ENCODE data around the gene GULP1. TPM values are rescaled to one million over a fixed set of nuclear protein-coding genes. Genes with fewer than 3 reads are reported as not detected.

Gene GULP1
- total and polyA plus RNA-seq, 2 of the 13 experiments (the other 11 are each of a cell fraction or from before 2014, with no cell fraction given): 0.15 TPM; not detected in 1

DNA sequence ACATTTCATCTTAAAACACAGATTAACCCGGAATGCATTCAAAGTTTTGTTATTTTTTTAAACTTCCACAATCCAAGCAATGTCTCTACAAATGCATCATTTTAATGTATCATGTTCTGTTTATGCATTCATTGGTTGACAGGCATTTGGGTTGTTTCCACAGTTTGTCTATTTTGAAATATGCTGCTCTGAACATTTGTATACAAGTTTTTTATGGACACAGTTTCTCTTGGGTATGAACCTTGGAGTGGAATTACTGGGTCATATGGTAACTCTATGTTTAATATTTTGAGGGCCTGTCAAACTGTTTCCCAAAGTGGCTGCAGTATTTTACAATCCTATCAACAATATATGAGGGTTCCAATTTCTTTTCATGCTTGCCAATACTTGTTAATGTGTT, 57.3 kb downstream of the GULP1 start (continued):
- no peak for TF ChIP-seq KDM4B (CRISPR knock-in tag; IDR thresholded peaks at IDR 0.05)
- no peak for TF ChIP-seq ZNF329 (CRISPR knock-in tag; IDR thresholded peaks at IDR 0.05; ENCODE audit: low read depth)
- no peak for TF ChIP-seq ZNF256 (CRISPR knock-in tag; conservative IDR thresholded peaks at IDR 0.05)
- TF ChIP-seq, protein P1, sequence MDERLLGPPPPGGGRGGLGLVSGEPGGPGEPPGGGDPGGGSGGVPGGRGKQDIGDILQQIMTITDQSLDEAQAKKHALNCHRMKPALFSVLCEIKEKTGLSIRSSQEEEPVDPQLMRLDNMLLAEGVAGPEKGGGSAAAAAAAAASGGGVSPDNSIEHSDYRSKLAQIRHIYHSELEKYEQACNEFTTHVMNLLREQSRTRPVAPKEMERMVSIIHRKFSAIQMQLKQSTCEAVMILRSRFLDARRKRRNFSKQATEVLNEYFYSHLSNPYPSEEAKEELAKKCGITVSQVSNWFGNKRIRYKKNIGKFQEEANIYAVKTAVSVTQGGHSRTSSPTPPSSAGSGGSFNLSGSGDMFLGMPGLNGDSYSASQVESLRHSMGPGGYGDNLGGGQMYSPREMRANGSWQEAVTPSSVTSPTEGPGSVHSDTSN (CRISPR knock-in tag; IDR thresholded peaks at IDR 0.05): no peak
- no peak for TF ChIP-seq HNF4A (CRISPR knock-in tag; IDR thresholded peaks at IDR 0.05)
- TF ChIP-seq, protein P2, sequence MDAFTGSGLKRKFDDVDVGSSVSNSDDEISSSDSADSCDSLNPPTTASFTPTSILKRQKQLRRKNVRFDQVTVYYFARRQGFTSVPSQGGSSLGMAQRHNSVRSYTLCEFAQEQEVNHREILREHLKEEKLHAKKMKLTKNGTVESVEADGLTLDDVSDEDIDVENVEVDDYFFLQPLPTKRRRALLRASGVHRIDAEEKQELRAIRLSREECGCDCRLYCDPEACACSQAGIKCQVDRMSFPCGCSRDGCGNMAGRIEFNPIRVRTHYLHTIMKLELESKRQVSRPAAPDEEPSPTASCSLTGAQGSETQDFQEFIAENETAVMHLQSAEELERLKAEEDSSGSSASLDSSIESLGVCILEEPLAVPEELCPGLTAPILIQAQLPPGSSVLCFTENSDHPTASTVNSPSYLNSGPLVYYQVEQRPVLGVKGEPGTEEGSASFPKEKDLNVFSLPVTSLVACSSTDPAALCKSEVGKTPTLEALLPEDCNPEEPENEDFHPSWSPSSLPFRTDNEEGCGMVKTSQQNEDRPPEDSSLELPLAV (CRISPR knock-in tag; conservative IDR thresholded peaks at IDR 0.05; ENCODE audit: low read depth): no peak
- no peak for TF ChIP-seq FOXJ3 (CRISPR knock-in tag; IDR thresholded peaks at IDR 0.05; ENCODE audit: borderline replicate concordance)
- TF ChIP-seq PPARG (CRISPR knock-in tag; conservative IDR thresholded peaks at IDR 0.05): no peak

DNA sequence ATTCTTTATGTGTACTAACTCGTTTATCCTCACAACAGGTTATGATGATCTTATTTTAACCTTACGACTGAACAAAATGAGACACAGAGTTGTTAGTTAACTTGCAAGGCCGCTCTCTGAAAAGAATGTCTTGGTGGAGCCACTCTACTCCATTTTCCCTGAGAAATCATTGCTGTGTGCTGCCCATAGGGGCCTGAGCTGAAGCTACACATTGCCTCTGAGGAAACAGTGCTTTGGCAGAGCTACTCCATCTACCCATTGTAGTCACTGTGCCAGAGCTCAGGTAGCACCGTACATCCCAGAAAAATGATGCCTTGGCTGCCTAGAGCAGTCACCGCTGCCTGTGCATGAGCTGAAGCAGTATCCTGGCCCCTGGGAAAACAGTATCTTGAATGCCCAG, 61.6 kb downstream of the GULP1 start:
- no TSS peak for BruUV-seq (replicated peaks)
- 12% methylated on average over 5 of the region's 5 CpGs for WGBS (ENCODE audit: low lambda C conversion rate)
- no peak for TF ChIP-seq NAIF1 (CRISPR knock-in tag; IDR thresholded peaks at IDR 0.05; ENCODE audit: borderline replicate concordance)
- no peak for TF ChIP-seq GABPB1 (CRISPR knock-in tag; IDR thresholded peaks at IDR 0.05)
- TF ChIP-seq, protein P3, sequence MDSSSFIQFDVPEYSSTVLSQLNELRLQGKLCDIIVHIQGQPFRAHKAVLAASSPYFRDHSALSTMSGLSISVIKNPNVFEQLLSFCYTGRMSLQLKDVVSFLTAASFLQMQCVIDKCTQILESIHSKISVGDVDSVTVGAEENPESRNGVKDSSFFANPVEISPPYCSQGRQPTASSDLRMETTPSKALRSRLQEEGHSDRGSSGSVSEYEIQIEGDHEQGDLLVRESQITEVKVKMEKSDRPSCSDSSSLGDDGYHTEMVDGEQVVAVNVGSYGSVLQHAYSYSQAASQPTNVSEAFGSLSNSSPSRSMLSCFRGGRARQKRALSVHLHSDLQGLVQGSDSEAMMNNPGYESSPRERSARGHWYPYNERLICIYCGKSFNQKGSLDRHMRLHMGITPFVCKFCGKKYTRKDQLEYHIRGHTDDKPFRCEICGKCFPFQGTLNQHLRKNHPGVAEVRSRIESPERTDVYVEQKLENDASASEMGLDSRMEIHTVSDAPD (CRISPR knock-in tag; IDR thresholded peaks at IDR 0.05): no peak
- TF ChIP-seq PPARG (CRISPR knock-in tag; conservative IDR thresholded peaks at IDR 0.05): no peak
- TF ChIP-seq SALL2 (CRISPR knock-in tag; IDR thresholded peaks at IDR 0.05): no peak
- TF ChIP-seq ERF (CRISPR knock-in tag; IDR thresholded peaks at IDR 0.05): no peak
- no peak for TF ChIP-seq ZSCAN22 (CRISPR knock-in tag; IDR thresholded peaks at IDR 0.05)
- TF ChIP-seq, protein P4, sequence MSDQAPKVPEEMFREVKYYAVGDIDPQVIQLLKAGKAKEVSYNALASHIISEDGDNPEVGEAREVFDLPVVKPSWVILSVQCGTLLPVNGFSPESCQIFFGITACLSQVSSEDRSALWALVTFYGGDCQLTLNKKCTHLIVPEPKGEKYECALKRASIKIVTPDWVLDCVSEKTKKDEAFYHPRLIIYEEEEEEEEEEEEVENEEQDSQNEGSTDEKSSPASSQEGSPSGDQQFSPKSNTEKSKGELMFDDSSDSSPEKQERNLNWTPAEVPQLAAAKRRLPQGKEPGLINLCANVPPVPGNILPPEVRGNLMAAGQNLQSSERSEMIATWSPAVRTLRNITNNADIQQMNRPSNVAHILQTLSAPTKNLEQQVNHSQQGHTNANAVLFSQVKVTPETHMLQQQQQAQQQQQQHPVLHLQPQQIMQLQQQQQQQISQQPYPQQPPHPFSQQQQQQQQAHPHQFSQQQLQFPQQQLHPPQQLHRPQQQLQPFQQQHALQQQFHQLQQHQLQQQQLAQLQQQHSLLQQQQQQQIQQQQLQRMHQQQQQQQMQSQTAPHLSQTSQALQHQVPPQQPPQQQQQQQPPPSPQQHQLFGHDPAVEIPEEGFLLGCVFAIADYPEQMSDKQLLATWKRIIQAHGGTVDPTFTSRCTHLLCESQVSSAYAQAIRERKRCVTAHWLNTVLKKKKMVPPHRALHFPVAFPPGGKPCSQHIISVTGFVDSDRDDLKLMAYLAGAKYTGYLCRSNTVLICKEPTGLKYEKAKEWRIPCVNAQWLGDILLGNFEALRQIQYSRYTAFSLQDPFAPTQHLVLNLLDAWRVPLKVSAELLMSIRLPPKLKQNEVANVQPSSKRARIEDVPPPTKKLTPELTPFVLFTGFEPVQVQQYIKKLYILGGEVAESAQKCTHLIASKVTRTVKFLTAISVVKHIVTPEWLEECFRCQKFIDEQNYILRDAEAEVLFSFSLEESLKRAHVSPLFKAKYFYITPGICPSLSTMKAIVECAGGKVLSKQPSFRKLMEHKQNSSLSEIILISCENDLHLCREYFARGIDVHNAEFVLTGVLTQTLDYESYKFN (CRISPR knock-in tag; conservative IDR thresholded peaks at IDR 0.05): no peak
- TF ChIP-seq FOXP1 (IDR thresholded peaks at IDR 0.05): no peak
- TF ChIP-seq FOXP1 (CRISPR knock-in tag; IDR thresholded peaks at IDR 0.05): no peak
- no peak for TF ChIP-seq EHMT2 (IDR thresholded peaks at IDR 0.05; ENCODE audit: borderline replicate concordance, low read depth, low read length)
- no peak for TF ChIP-seq GATA4 (IDR thresholded peaks at IDR 0.05; ENCODE audit: borderline replicate concordance, low read depth)

More for the DNA sequence above, 61.6 kb downstream of the GULP1 start:
- H3K4me3 ChIP-seq (replicated peaks in 1 of 3; ENCODE audit: insufficient read depth in 1 of 3, low read depth in 2 of 3, low read length in 3 of 3): no peak overlapping the region
- in situ Hi-C loops (cut with HindIII; ENCODE audit: extremely low pct_ligation_motif_present, low pct_unique_long_range_greater_than_20kb): no loop called here
- H3K27me3 ChIP-seq (ENCODE audit: control insufficient read depth in 1 of 2, insufficient read depth in 2 of 2, low read length in 2 of 2): no peaks in the 10 kb centered on the region
- FAIRE-seq (no peak), DNase-seq (ENCODE audit: low spot score) (no peak), ATAC-seq (no peak)
- H3K4me2 ChIP-seq (ENCODE audit: low read depth, low read length): no peak overlapping the region
- H3K27ac ChIP-seq (ENCODE audit: extremely low read length, insufficient read depth, low read length): no peak overlapping the region
- no peak overlapping the region for H3K9ac ChIP-seq (ENCODE audit: insufficient read depth, low read depth, low read length)
- intact Hi-C loops (cut with micrococcal nuclease; ENCODE audit: unreplicated experiment): no loop called here
- no peak overlapping the region for H2AFZ ChIP-seq (ENCODE audit: low read length)
- ChIA-PET POLR2A (no interaction called here), CTCF (ENCODE audit: low intra/inter-chr PET ratio, low total read pairs) (no interaction called here)
- H3K9me3 ChIP-seq (ENCODE audit: low read length): no peaks in the 10 kb centered on the region
- no peaks in the 10 kb centered on the region for H4K20me1 ChIP-seq (ENCODE audit: insufficient read depth, low read length)
- H3K4me1 ChIP-seq (ENCODE audit: insufficient read depth, low read length): no peaks in the 10 kb centered on the region
- no peaks in the 10 kb centered on the region for H3K79me2 ChIP-seq (ENCODE audit: insufficient read depth, low read length)
- H3K36me3 ChIP-seq (replicated peaks in 1 of 2; ENCODE audit: control insufficient read depth in 1 of 2, insufficient read depth in 2 of 2, low read length in 2 of 2): no peaks in the 10 kb centered on the region

Data from HepG2 (cell line).